HL-60/S4 treated with retinoic acid at 250 ng/mL for 4 days and 3 days (cell line): Measurements from ENCODE around the gene BCL2L1.

ENCODE experiments used
- in situ Hi-C: fragments of 300-500 bp; cut with MboI; formaldehyde crosslinking; loops from 2 replicates; pipeline ENCODE4 v1.7.0; 2022; ENCODE audit warnings: low sequenced_read_pairs

Gene BCL2L1

GRCh38 chr20:31710423-31711108 is 12.1 kb downstream of the BCL2L1 start:
- in situ Hi-C loops, result loop anchor here (25.0 kb wide), 1 partner anchor 173 kb away; a partner anchor contains a TSS

- in situ Hi-C loops, result loop anchor here (25.0 kb wide), 1 partner anchor 173 kb away; a partner anchor contains a TSS
These were observed 12.7 kb downstream of the BCL2L1 start for GRCh38 chr20:31709939-31710338.

GRCh38 chr20:31708736-31709534 is 13.7 kb downstream of the BCL2L1 start:
- in situ Hi-C loops, result loop anchor here (25.0 kb wide), 1 partner anchor 172 kb away; a partner anchor contains a TSS

- in situ Hi-C loops, result loop anchor here (25.0 kb wide), 1 partner anchor 171 kb away; a partner anchor contains a TSS
These were observed 14.5 kb downstream of the BCL2L1 start for GRCh38 chr20:31707994-31708735.

GRCh38 chr20:31707258-31707615 is 15.4 kb downstream of the BCL2L1 start:
- in situ Hi-C loops, result loop anchor here (25.0 kb wide), 1 partner anchor 170 kb away; a partner anchor contains a TSS

GRCh38 chr20:31706607-31707257 is 15.9 kb downstream of the BCL2L1 start:
- in situ Hi-C loops, result loop anchor here (25.0 kb wide), 1 partner anchor 169 kb away; a partner anchor contains a TSS

GRCh38 chr20:31705598-31706597 is 16.8 kb downstream of the BCL2L1 start:
- in situ Hi-C loops, result loop anchor here (25.0 kb wide), 1 partner anchor 169 kb away; a partner anchor contains a TSS

- in situ Hi-C loops, result loop anchor here (25.0 kb wide), 1 partner anchor 168 kb away; a partner anchor contains a TSS
These were observed 17.5 kb downstream of the BCL2L1 start for GRCh38 chr20:31705191-31705590.

GRCh38 chr20:31704225-31705119 is 18.2 kb downstream of the BCL2L1 start:
- in situ Hi-C loops, result loop anchor here (25.0 kb wide), 1 partner anchor 167 kb away; a partner anchor contains a TSS

- in situ Hi-C loops, result loop anchor here (25.0 kb wide), 1 partner anchor 164 kb away; a partner anchor contains a TSS
These were observed 21.1 kb downstream of the BCL2L1 start for GRCh38 chr20:31701591-31701990.

- in situ Hi-C loops, result loop anchor here (25.0 kb wide), 1 partner anchor 163 kb away; a partner anchor contains a TSS
These were observed 21.9 kb downstream of the BCL2L1 start for GRCh38 chr20:31700747-31701146.

GRCh38 chr20:31699801-31700728 is 22.6 kb downstream of the BCL2L1 start:
- in situ Hi-C loops, result loop anchor here (25.0 kb wide), 1 partner anchor 163 kb away; a partner anchor contains a TSS

- in situ Hi-C loops, result no loop called here
These were observed 23.6 kb downstream of the BCL2L1 start for GRCh38 chr20:31698803-31699718.

- in situ Hi-C loops, result no loop called here
These were observed 24.3 kb downstream of the BCL2L1 start for GRCh38 chr20:31698243-31698802.
